Measurements from ENCODE around the gene PRICKLE1.

DNA sequence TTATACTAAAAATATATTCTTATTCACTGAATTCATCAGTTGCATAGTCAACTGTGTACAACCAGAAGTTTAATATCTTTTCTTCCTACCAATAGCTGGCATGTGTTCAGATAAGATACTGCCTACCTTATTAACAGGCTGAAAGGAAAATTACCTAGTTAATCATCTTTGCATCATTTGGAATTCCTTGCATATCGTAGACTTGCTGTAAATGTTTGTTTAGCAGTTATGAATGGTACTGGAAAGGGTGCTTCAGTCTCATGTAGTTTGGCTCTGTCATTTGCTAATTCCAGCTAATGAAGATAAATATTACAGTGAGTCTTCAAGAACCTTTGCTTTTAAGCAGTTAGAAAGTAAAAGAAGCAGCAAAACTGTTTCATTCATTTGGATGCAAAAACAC is 179.2 kb downstream of the PRICKLE1 start:
- TF ChIP-seq, protein P1, sequence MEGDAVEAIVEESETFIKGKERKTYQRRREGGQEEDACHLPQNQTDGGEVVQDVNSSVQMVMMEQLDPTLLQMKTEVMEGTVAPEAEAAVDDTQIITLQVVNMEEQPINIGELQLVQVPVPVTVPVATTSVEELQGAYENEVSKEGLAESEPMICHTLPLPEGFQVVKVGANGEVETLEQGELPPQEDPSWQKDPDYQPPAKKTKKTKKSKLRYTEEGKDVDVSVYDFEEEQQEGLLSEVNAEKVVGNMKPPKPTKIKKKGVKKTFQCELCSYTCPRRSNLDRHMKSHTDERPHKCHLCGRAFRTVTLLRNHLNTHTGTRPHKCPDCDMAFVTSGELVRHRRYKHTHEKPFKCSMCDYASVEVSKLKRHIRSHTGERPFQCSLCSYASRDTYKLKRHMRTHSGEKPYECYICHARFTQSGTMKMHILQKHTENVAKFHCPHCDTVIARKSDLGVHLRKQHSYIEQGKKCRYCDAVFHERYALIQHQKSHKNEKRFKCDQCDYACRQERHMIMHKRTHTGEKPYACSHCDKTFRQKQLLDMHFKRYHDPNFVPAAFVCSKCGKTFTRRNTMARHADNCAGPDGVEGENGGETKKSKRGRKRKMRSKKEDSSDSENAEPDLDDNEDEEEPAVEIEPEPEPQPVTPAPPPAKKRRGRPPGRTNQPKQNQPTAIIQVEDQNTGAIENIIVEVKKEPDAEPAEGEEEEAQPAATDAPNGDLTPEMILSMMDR (conservative IDR thresholded peaks at IDR 0.05; ENCODE audit: low read depth in 2 of 2) = no peak
- no peak for TF ChIP-seq CREB1 (CRISPR knock-in tag; IDR thresholded peaks at IDR 0.05; ENCODE audit: low read depth)
- no peak for TF ChIP-seq EZH2 (IDR thresholded peaks at IDR 0.05; ENCODE audit: low read depth, unreplicated experiment)
